PC-3 (cell line): Measurements from ENCODE around the gene ETFB. TPM values are rescaled to one million over a fixed set of nuclear protein-coding genes. Genes with fewer than 3 reads are reported as not detected.

Source experiments
- ATAC-seq: fragments of 200-7000 bp; cut with Tn5 transposase; 2 replicates; pipeline ENCODE4 v1.9.1; 2020; ENCODE audit warnings: mild to moderate bottlenecking, moderate library complexity
- BruUV-seq: library from RNA; stranded (reverse); fragments of 400-500 nt; replicated peaks from 2 replicates; lab custom pipeline; 2021; lab: Mats Ljungman, UMichigan
- CTCF ChIA-PET: fragments of 300-600 bp; sonication (Branson Sonifier 250); formaldehyde crosslinking; loops from one replicate; lab custom pipeline; 2022; ENCODE audit warnings: antibody characterized with exemption; lab: Charles Lee
- POLR2A ChIA-PET: fragments of 300-600 bp; sonication (Branson Sonifier 250); formaldehyde crosslinking; loops from one replicate; lab custom pipeline; 2022; ENCODE audit warnings: antibody characterized with exemption; ENCODE audit not compliant: unreplicated experiment; lab: Charles Lee
- DNase-seq: peaks from one replicate; pipeline ENCODE4 v3.0.0-alpha.2; 2015
- H2AFZ ChIP-seq: fragments of 300-600 bp; sonication (generic); 2 replicates; pipeline ENCODE4 v1.6.0; 2016; ENCODE audit warnings: antibody characterized with exemption, low read length
- H3F3A ChIP-seq: fragments of 300-600 bp; sonication (generic); one replicate; pipeline ENCODE4 v1.6.0; 2017; ENCODE audit warnings: antibody characterized with exemption, low read length, control low read depth, mild to moderate bottlenecking; ENCODE audit not compliant: unreplicated experiment
- H3K27ac ChIP-seq: fragments of 300-600 bp; sonication (generic); 2 replicates; pipeline ENCODE4 v1.5.1; 2016; ENCODE audit warnings: mild to moderate bottlenecking, low read length
- H3K27me3 ChIP-seq: fragments of 300-600 bp; sonication (generic); 2 replicates; pipeline ENCODE4 v1.6.1; 2016; ENCODE audit warnings: low read length, mixed read lengths
- H3K36me3 ChIP-seq: fragments of 300-600 bp; sonication (generic); 2 replicates; pipeline ENCODE4 v1.6.1; 2016; ENCODE audit warnings: low read depth, mixed run types, low read length, mixed read lengths
- H3K4me1 ChIP-seq: fragments of 300-600 bp; sonication (generic); 2 replicates; pipeline ENCODE4 v1.5.1; 2016; ENCODE audit warnings: low read length; ENCODE audit not compliant: insufficient read depth
- H3K4me2 ChIP-seq: fragments of 300-600 bp; sonication (generic); 2 replicates; pipeline ENCODE4 v1.6.0; 2016; ENCODE audit warnings: low read length
- H3K4me3 ChIP-seq: fragments of 300-600 bp; sonication (generic); 2 replicates; pipeline ENCODE4 v1.5.1; 2016; ENCODE audit warnings: mild to moderate bottlenecking, low read length, mixed read lengths
- H3K79me2 ChIP-seq: fragments of 300-600 bp; sonication (generic); 2 replicates; pipeline ENCODE4 v1.6.1; 2017; ENCODE audit warnings: low read length, mixed read lengths
- H3K9ac ChIP-seq: fragments of 300-600 bp; sonication (generic); 2 replicates; pipeline ENCODE4 v1.6.0; 2016; ENCODE audit warnings: mild to moderate bottlenecking, low read length
- H3K9me2 ChIP-seq: fragments of 300-600 bp; sonication (generic); replicated peaks from 2 replicates; pipeline ENCODE4 v1.6.1; 2016; ENCODE audit warnings: mixed run types, low read length, mixed read lengths
- H3K9me3 ChIP-seq: fragments of 300-600 bp; sonication (generic); 2 replicates; pipeline ENCODE4 v1.6.1; 2016; ENCODE audit warnings: low read length, mixed read lengths
- H4K20me1 ChIP-seq: fragments of 300-600 bp; sonication (generic); 2 replicates; pipeline ENCODE4 v1.6.1; 2016; ENCODE audit warnings: low read length, mixed read lengths
- EZH2 ChIP-seq: fragments of 300-600 bp; sonication (generic); IDR thresholded peaks from one replicate; pipeline ENCODE4 v1.6.1; 2017; ENCODE audit warnings: antibody characterized with exemption, mild to moderate bottlenecking, low read length; ENCODE audit not compliant: unreplicated experiment
- EZH2phosphoT487 ChIP-seq: fragments of 300-600 bp; sonication (generic); IDR thresholded peaks from 2 replicates; pipeline ENCODE4 v1.6.1; 2018; ENCODE audit warnings: mild to moderate bottlenecking, antibody characterized with exemption, low read length, borderline replicate concordance
- intact Hi-C: fragments of 100-400 bp; cut with micrococcal nuclease; formaldehyde crosslinking; loops from 2 replicates; pipeline ENCODE4 v1.9.0; 2023
- total RNA-seq: library from RNA; depleted of rRNA; stranded (reverse); fragments of >200 nt; gene quantifications from 2 replicates; pipeline ENCODE4 v1.2.3, GENCODE V29; 2014
- TF ChIP-seq, protein P1 (sequence below): fragments of 300-600 bp; sonication (generic); conservative IDR thresholded peaks from 2 replicates; pipeline ENCODE4 v1.5.1; 2017; ENCODE audit warnings: antibody characterized with exemption, low read depth, mild to moderate bottlenecking, low read length

Gene ETFB
- total RNA-seq, 1 experiment from 2014 or later = 249 TPM

DNA sequence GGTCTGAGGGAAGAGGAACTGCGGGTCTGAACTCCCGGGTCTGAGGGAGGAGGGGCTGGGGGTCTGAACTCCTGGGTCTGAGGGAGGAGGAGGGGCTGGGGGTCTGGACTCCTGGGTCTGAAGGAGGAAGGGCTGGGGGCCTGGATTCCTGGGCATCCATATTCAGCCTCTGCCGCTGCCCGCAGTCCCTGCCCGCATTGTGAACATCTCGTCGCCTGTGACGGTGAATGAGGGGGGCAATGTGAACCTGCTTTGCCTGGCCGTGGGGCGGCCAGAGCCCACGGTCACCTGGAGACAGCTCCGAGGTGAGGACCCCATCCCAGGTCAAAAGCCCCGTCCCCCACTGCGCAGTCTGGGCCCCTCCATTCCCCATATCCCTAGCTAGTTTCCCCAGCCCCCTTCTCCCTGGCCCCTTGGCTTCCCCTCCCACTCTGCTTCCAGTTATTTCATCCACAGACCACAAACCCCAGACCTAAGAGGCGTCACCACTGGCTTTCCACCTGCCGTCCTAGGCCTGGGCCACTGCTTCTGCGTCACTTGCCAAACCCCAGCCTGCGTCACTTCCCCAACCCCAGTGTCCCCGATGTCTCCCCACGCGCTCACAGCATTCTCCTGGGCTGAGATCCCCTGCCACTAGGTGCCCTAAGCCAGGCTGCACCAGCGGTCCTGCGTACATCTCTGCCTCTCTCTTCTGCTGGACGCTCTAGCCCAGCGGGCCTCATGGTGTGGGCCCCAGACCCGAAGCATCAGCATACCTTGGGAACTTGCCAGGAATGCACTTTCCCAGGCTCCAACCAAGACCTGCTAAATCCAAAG is 40.8 kb downstream of the ETFB start:
- DNase-seq = no peak
- Histone ChIP-seq H3K27me3 (peaks cover 16% of the 10 kb centered on the region), H3K4me1 (no peaks in the 10 kb centered on the region), H3F3A (no peaks in the 10 kb centered on the region), H3K36me3 (no peaks in the 10 kb centered on the region), H2AFZ (no peak overlapping the region), H3K9me3 (no peaks in the 10 kb centered on the region), H3K4me3 (no peak overlapping the region), H4K20me1 (no peaks in the 10 kb centered on the region), H3K9me2 (no peaks in the 10 kb centered on the region), H3K4me2 (no peak overlapping the region), H3K9ac (no peak overlapping the region), H3K27ac (no peak overlapping the region), H3K79me2 (no peaks in the 10 kb centered on the region)
- no peak for ATAC-seq
- intact Hi-C loops = no loop called here
- POLR2A ChIA-PET = no interaction called here
- CTCF ChIA-PET = no interaction called here
- BruUV-seq = no TSS peak
- TF ChIP-seq EZH2 (no peak), EZH2phosphoT487 (no peak)
- TF ChIP-seq, protein P1, sequence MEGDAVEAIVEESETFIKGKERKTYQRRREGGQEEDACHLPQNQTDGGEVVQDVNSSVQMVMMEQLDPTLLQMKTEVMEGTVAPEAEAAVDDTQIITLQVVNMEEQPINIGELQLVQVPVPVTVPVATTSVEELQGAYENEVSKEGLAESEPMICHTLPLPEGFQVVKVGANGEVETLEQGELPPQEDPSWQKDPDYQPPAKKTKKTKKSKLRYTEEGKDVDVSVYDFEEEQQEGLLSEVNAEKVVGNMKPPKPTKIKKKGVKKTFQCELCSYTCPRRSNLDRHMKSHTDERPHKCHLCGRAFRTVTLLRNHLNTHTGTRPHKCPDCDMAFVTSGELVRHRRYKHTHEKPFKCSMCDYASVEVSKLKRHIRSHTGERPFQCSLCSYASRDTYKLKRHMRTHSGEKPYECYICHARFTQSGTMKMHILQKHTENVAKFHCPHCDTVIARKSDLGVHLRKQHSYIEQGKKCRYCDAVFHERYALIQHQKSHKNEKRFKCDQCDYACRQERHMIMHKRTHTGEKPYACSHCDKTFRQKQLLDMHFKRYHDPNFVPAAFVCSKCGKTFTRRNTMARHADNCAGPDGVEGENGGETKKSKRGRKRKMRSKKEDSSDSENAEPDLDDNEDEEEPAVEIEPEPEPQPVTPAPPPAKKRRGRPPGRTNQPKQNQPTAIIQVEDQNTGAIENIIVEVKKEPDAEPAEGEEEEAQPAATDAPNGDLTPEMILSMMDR = no peak

DNA sequence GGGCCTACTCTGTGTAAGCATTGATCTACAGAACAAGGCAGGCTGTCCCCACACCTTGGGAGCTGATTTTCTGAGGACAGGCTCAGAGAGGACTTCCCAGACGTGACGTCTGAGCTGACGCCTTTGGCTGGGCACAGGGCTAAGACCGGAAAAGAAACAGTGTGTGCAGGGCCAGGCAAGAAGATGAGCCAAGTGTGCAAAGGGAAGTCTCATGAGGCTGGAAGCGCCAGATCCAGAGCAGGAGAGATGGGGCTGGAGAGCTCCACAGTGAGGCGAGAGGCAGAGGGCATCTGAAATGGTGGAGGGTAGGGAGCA is 42.1 kb downstream of the ETFB start:
- H2AFZ ChIP-seq = no peak overlapping the region
- no peaks in the 10 kb centered on the region for H4K20me1 ChIP-seq
- no peak for TF ChIP-seq EZH2
- TF ChIP-seq EZH2phosphoT487 = no peak
- TF ChIP-seq, protein P1 = no peak
- no peaks in the 10 kb centered on the region for H3K36me3 ChIP-seq
- no peaks in the 10 kb centered on the region for H3K4me1 ChIP-seq
- CTCF ChIA-PET = no interaction called here
- H3K79me2 ChIP-seq = no peaks in the 10 kb centered on the region
- DNase-seq (no peak), ATAC-seq (no peak)
- POLR2A ChIA-PET = no interaction called here
- peaks cover 19% of the 10 kb centered on the region for H3K27me3 ChIP-seq
- intact Hi-C loops = no loop called here
- H3K27ac ChIP-seq = no peak overlapping the region
- no peaks in the 10 kb centered on the region for H3F3A ChIP-seq
- no peak overlapping the region for H3K9ac ChIP-seq
- no peak overlapping the region for H3K4me2 ChIP-seq
- H3K9me3 ChIP-seq = no peaks in the 10 kb centered on the region
- H3K4me3 ChIP-seq = no peak overlapping the region
- BruUV-seq = no TSS peak
- no peaks in the 10 kb centered on the region for H3K9me2 ChIP-seq

DNA sequence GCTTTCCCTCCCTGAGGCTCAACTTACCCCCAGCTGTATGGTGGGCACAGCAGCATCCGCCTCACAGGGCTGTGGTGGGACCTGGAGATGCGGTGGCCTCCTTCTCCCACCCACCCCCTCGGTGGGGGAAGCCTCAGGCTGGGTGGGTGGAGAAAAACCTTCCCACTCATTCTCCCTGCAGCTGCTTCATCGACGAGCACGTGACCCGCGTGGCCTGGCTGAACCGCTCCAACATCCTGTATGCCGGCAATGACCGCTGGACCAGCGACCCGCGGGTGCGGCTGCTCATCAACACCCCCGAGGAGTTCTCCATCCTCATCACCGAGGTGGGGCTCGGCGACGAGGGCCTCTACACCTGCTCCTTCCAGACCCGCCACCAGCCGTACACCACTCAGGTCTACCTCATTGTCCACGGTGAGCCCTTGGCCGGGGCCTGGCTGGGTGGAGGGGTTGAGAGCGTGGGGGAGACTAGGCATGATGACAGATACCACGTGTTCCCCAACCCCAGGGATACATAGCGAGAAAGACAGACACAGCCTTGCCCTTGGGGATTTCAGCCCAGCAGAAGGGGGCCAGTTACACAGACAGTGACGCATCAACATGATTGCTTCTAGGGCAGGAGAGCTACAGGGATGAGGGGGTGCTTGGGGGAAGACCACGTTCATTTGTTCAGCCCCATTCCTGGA is 42.6 kb downstream of the ETFB start:
- no TSS peak for BruUV-seq
- ATAC-seq (no peak), DNase-seq (no peak)
- H3F3A ChIP-seq = no peaks in the 10 kb centered on the region
- no peak overlapping the region for H3K9ac ChIP-seq
- H4K20me1 ChIP-seq = no peaks in the 10 kb centered on the region
- no peaks in the 10 kb centered on the region for H3K36me3 ChIP-seq
- H3K4me3 ChIP-seq = no peak overlapping the region
- TF ChIP-seq EZH2 (no peak), EZH2phosphoT487 (no peak)
- TF ChIP-seq, protein P1 = no peak
- no peaks in the 10 kb centered on the region for H3K79me2 ChIP-seq
- H2AFZ ChIP-seq = no peak overlapping the region
- no peaks in the 10 kb centered on the region for H3K4me1 ChIP-seq
- no peaks in the 10 kb centered on the region for H3K9me3 ChIP-seq
- intact Hi-C loops = no loop called here
- no peak overlapping the region for H3K4me2 ChIP-seq
- ChIA-PET CTCF (no interaction called here), POLR2A (no interaction called here)
- H3K27ac ChIP-seq = no peak overlapping the region
- no peaks in the 10 kb centered on the region for H3K9me2 ChIP-seq
- peaks cover 24% of the 10 kb centered on the region for H3K27me3 ChIP-seq
